KMS-11 (cell line): ENCODE measurements around the gene PTPRJ.

ENCODE experiments used
- H2AFZ ChIP-seq: fragments of 200-600 bp; sonication (generic); 2 replicates; pipeline ENCODE4 v1.6.1; 2016; ENCODE audit warnings: antibody characterized with exemption, mixed run types, low read depth
- H3K27ac ChIP-seq: fragments of 200-600 bp; sonication (generic); 2 replicates; pipeline ENCODE4 v1.6.1; 2016; ENCODE audit warnings: mild to moderate bottlenecking, mixed run types
- H3K27me3 ChIP-seq: fragments of 200-600 bp; sonication (generic); 2 replicates; pipeline ENCODE4 v1.6.1; 2017; ENCODE audit warnings: mild to moderate bottlenecking, low read depth, mixed run types, moderate library complexity; ENCODE audit not compliant: insufficient read depth
- H3K36me3 ChIP-seq: fragments of 200-600 bp; sonication (generic); 2 replicates; pipeline ENCODE4 v1.6.1; 2017; ENCODE audit warnings: mild to moderate bottlenecking, mixed run types; ENCODE audit not compliant: insufficient read depth
- H3K4me1 ChIP-seq: fragments of 200-600 bp; sonication (generic); 2 replicates; pipeline ENCODE4 v1.6.1; 2016; ENCODE audit warnings: mild to moderate bottlenecking, low read depth, mixed run types; ENCODE audit not compliant: poor library complexity, severe bottlenecking
- H3K4me2 ChIP-seq: fragments of 200-600 bp; sonication (generic); 2 replicates; pipeline ENCODE4 v1.7.0; 2016; ENCODE audit warnings: mild to moderate bottlenecking, mixed run types
- H3K4me3 ChIP-seq: fragments of 200-600 bp; sonication (generic); IDR thresholded peaks from 2 replicates; pipeline ENCODE4 v1.6.1; 2017; ENCODE audit warnings: low read depth, low read length, mixed read lengths; ENCODE audit not compliant: insufficient read depth
- H3K79me2 ChIP-seq: fragments of 200-600 bp; sonication (generic); 2 replicates; pipeline ENCODE4 v1.6.1; 2016; ENCODE audit warnings: low read depth, mixed run types; ENCODE audit not compliant: insufficient read depth
- H3K9ac ChIP-seq: fragments of 200-600 bp; sonication (generic); 2 replicates; pipeline ENCODE4 v1.6.1; 2016; ENCODE audit warnings: mild to moderate bottlenecking, mixed run types
- H4K20me1 ChIP-seq: fragments of 200-600 bp; sonication (generic); 2 replicates; pipeline ENCODE4 v1.6.1; 2016; ENCODE audit warnings: mild to moderate bottlenecking, mixed run types; ENCODE audit not compliant: insufficient read depth
- CTCF ChIP-seq: fragments of 200-600 bp; sonication (generic); conservative IDR thresholded peaks from 2 replicates; pipeline ENCODE4 v1.6.1; 2017; ENCODE audit warnings: low read depth, mild to moderate bottlenecking, antibody characterized with exemption, low read length, moderate library complexity, mixed read lengths

PTPRJ gene

GRCh38 chr11:48165426-48165825, 185.1 kb downstream of the PTPRJ start:
- H3K27ac ChIP-seq, result no peak overlapping the region
- no peaks in the 10 kb centered on the region for H3K27me3 ChIP-seq
- no peak overlapping the region for H3K9ac ChIP-seq
- no peaks in the 10 kb centered on the region for H3K4me1 ChIP-seq
- H3K36me3 ChIP-seq, result no peaks in the 10 kb centered on the region
- TF ChIP-seq CTCF, result no peak
- no peaks in the 10 kb centered on the region for H3K79me2 ChIP-seq
- no peaks in the 10 kb centered on the region for H4K20me1 ChIP-seq
- H2AFZ ChIP-seq, result no peak overlapping the region
- H3K4me3 ChIP-seq, result no peak overlapping the region
- no peak overlapping the region for H3K4me2 ChIP-seq

GRCh38 chr11:48167380-48167779, 187.0 kb downstream of the PTPRJ start:
- Histone ChIP-seq H3K4me2 (no peak overlapping the region), H3K4me1 (no peaks in the 10 kb centered on the region), H3K36me3 (no peaks in the 10 kb centered on the region), H2AFZ (no peak overlapping the region), H4K20me1 (no peaks in the 10 kb centered on the region), H3K79me2 (no peaks in the 10 kb centered on the region), H3K27me3 (no peaks in the 10 kb centered on the region), H3K9ac (no peak overlapping the region), H3K4me3 (no peak overlapping the region), H3K27ac (no peak overlapping the region)
- TF ChIP-seq CTCF, result no peak

- H3K36me3 ChIP-seq, result no peaks in the 10 kb centered on the region
- H3K9ac ChIP-seq, result no peak overlapping the region
- no peaks in the 10 kb centered on the region for H4K20me1 ChIP-seq
- H3K4me3 ChIP-seq, result no peak overlapping the region
- H2AFZ ChIP-seq, result no peak overlapping the region
- no peaks in the 10 kb centered on the region for H3K27me3 ChIP-seq
- H3K4me2 ChIP-seq, result no peak overlapping the region
- no peak for TF ChIP-seq CTCF
- no peak overlapping the region for H3K27ac ChIP-seq
- H3K4me1 ChIP-seq, result no peaks in the 10 kb centered on the region
- no peaks in the 10 kb centered on the region for H3K79me2 ChIP-seq
These were observed 188.5 kb downstream of the PTPRJ start for GRCh38 chr11:48168815-48169214.

- Histone ChIP-seq H2AFZ (no peak overlapping the region), H3K4me2 (no peak overlapping the region), H3K36me3 (no peaks in the 10 kb centered on the region), H4K20me1 (no peaks in the 10 kb centered on the region), H3K9ac (no peak overlapping the region), H3K27me3 (no peaks in the 10 kb centered on the region), H3K79me2 (no peaks in the 10 kb centered on the region), H3K27ac (no peak overlapping the region), H3K4me3 (no peak overlapping the region), H3K4me1 (no peaks in the 10 kb centered on the region)
- TF ChIP-seq CTCF, result no peak
These were observed 188.9 kb downstream of the PTPRJ start for GRCh38 chr11:48169259-48169658.

GRCh38 chr11:48169717-48170116, 189.4 kb downstream of the PTPRJ start:
- no peaks in the 10 kb centered on the region for H3K36me3 ChIP-seq
- H3K4me2 ChIP-seq, result no peak overlapping the region
- H3K4me1 ChIP-seq, result no peaks in the 10 kb centered on the region
- H3K27ac ChIP-seq, result no peak overlapping the region
- H4K20me1 ChIP-seq, result no peaks in the 10 kb centered on the region
- H3K27me3 ChIP-seq, result no peaks in the 10 kb centered on the region
- H2AFZ ChIP-seq, result no peak overlapping the region
- H3K9ac ChIP-seq, result no peak overlapping the region
- TF ChIP-seq CTCF, result no peak
- no peak overlapping the region for H3K4me3 ChIP-seq
- no peaks in the 10 kb centered on the region for H3K79me2 ChIP-seq
